HEK293 (cell line): ENCODE measurements around the gene MINDY2.

Experiments used
- CTCF ChIA-PET: fragments of 350-600 bp; formaldehyde crosslinking; extraction: SDS; loops from one replicate; lab custom pipeline; 2021; ENCODE audit warnings: antibody characterized with exemption; lab: Yijun Ruan, JAX
- POLR2A ChIA-PET: fragments of 300-600 bp; formaldehyde crosslinking; extraction: SDS; loops from one replicate; lab custom pipeline; 2020; ENCODE audit warnings: antibody characterized with exemption, inconsistent platforms; lab: Yijun Ruan, JAX
- H3K27ac ChIP-seq: fragments of 200-500 bp; sonication (Bioruptor generic); 2 replicates; pipeline ENCODE4 v1.5.1; 2014; ENCODE audit warnings: low read depth, low read length, control low read depth, inconsistent platforms; ENCODE audit errors: extremely low read depth
- H3K36me3 ChIP-seq, 2 experiments: fragments of 200-500 bp in 1 of 2; sonication (Bioruptor generic) in 1 of 2; 1 replicate in 1 of 2; 2 replicates in 1 of 2; pipeline ENCODE4 v1.5.1; 2014 to 2017; ENCODE audit warnings: inconsistent platforms in 2 of 2, low read length in 2 of 2; ENCODE audit not compliant: control insufficient read depth in 2 of 2, insufficient read depth in 1 of 2
- H3K4me1 ChIP-seq: fragments of 200-500 bp; sonication (Bioruptor generic); 2 replicates; pipeline ENCODE4 v1.5.1; 2014; ENCODE audit warnings: mild to moderate bottlenecking, low read length, inconsistent platforms; ENCODE audit not compliant: control insufficient read depth, insufficient read depth
- H3K4me3 ChIP-seq: 2 replicates; pipeline ENCODE4 v1.5.1; 2011; ENCODE audit warnings: low read depth, mild to moderate bottlenecking, control low read depth, low read length, moderate library complexity
- H3K9me3 ChIP-seq: fragments of 200-500 bp; sonication (Bioruptor generic); 2 replicates; pipeline ENCODE4 v1.5.1; 2014; ENCODE audit warnings: low read depth, low read length, inconsistent platforms; ENCODE audit not compliant: control insufficient read depth, insufficient read depth
- EGR2 ChIP-seq: fragments of 450-650 bp; formaldehyde crosslinking; IDR thresholded peaks from 2 replicates; pipeline ENCODE4 v1.5.1; 2016; ENCODE audit warnings: low read depth, missing biosample characterization, missing genetic modification characterization
- GLIS2 ChIP-seq: fragments of 450-650 bp; formaldehyde crosslinking; IDR thresholded peaks from 2 replicates; pipeline ENCODE4 v1.5.1; 2016; ENCODE audit warnings: missing biosample characterization, missing genetic modification characterization
- IKZF3 ChIP-seq: fragments of 450-650 bp; IDR thresholded peaks from 2 replicates; pipeline ENCODE4 v1.5.0; 2018; ENCODE audit warnings: missing biosample characterization, mild to moderate bottlenecking, missing genetic modification characterization, moderate library complexity
- KLF17 ChIP-seq: fragments of 450-650 bp; formaldehyde crosslinking; IDR thresholded peaks from 2 replicates; pipeline ENCODE4 v1.5.1; 2016; ENCODE audit warnings: missing biosample characterization, missing genetic modification characterization
- ZNF10 ChIP-seq: fragments of 450-650 bp; formaldehyde crosslinking; IDR thresholded peaks from 2 replicates; pipeline ENCODE4 v1.5.1; 2017; ENCODE audit warnings: missing biosample characterization, missing genetic modification characterization
- ZNF148 ChIP-seq: fragments of 450-650 bp; formaldehyde crosslinking; IDR thresholded peaks from 2 replicates; pipeline ENCODE4 v1.5.0; 2017; ENCODE audit warnings: missing biosample characterization, missing genetic modification characterization, borderline replicate concordance
- ZNF155 ChIP-seq: fragments of 450-650 bp; formaldehyde crosslinking; IDR thresholded peaks from 2 replicates; pipeline ENCODE4 v1.5.1; 2016; ENCODE audit warnings: missing biosample characterization, missing genetic modification characterization
- ZNF19 ChIP-seq: fragments of 450-650 bp; formaldehyde crosslinking; IDR thresholded peaks from 2 replicates; pipeline ENCODE4; 2016; ENCODE audit warnings: missing biosample characterization, missing genetic modification characterization, low read depth
- ZNF202 ChIP-seq: fragments of 450-650 bp; formaldehyde crosslinking; IDR thresholded peaks from 2 replicates; pipeline ENCODE4 v1.5.1; 2016; ENCODE audit warnings: missing biosample characterization, missing genetic modification characterization, borderline replicate concordance
- ZNF211 ChIP-seq: fragments of 450-650 bp; formaldehyde crosslinking; IDR thresholded peaks from 2 replicates; pipeline ENCODE4 v1.5.1; 2016; ENCODE audit warnings: low read depth, missing biosample characterization, missing genetic modification characterization
- ZNF223 ChIP-seq: fragments of 450-650 bp; formaldehyde crosslinking; IDR thresholded peaks from 2 replicates; pipeline ENCODE4 v1.5.1; 2016; ENCODE audit warnings: missing biosample characterization, missing genetic modification characterization
- ZNF449 ChIP-seq: fragments of 450-650 bp; formaldehyde crosslinking; IDR thresholded peaks from 2 replicates; pipeline ENCODE4 v1.5.1; 2017; ENCODE audit warnings: missing biosample characterization, mild to moderate bottlenecking, missing genetic modification characterization, moderate library complexity
- ZNF560 ChIP-seq: fragments of 450-650 bp; formaldehyde crosslinking; IDR thresholded peaks from 2 replicates; pipeline ENCODE4 v1.5.1; 2017; ENCODE audit warnings: missing biosample characterization, missing genetic modification characterization, borderline replicate concordance
- ZNF692 ChIP-seq: fragments of 450-650 bp; formaldehyde crosslinking; IDR thresholded peaks from 2 replicates; pipeline ENCODE4 v1.5.1; 2016; ENCODE audit warnings: missing biosample characterization, missing genetic modification characterization
- TF ChIP-seq, protein P1 (sequence below): fragments of 450-650 bp; formaldehyde crosslinking; IDR thresholded peaks from 2 replicates; pipeline ENCODE4 v1.5.1; 2017; ENCODE audit warnings: missing biosample characterization, missing genetic modification characterization
- TF ChIP-seq, protein P2 (sequence below): fragments of 450-650 bp; formaldehyde crosslinking; IDR thresholded peaks from 2 replicates; pipeline ENCODE4; 2016; ENCODE audit warnings: missing biosample characterization, missing genetic modification characterization

MINDY2 gene

GRCh38 chr15:58736018-58736643, 35.0 kb upstream of the MINDY2 start:
- ChIA-PET POLR2A (interaction anchor here (1.0 kb wide), 1 partner anchor 35 kb away, joined by 4 read pairs; the partner anchor contains the start of gene MINDY2), CTCF (interaction anchor here (0.5 kb wide), 1 partner anchor 23 kb away, joined by 4 read pairs; no protein-coding TSS in a partner anchor)
- Histone ChIP-seq H3K4me1 (peaks cover 7% of the 10 kb centered on the region; the same call in 1 of the 2 replicates), H3K9me3 (no peaks in the 10 kb centered on the region), H3K36me3 (no peaks in the 10 kb centered on the region), H3K27ac (no peak overlapping the region), H3K4me3 (no peak overlapping the region)
- no peak for TF ChIP-seq ZNF223 (tag by site-specific recombination)
- no peak for TF ChIP-seq KLF17
- no peak for TF ChIP-seq IKZF3 (tag by site-specific recombination)
- no peak for TF ChIP-seq ZNF148
- no peak for TF ChIP-seq ZNF202 (tag by site-specific recombination)
- TF ChIP-seq ZNF155 (tag by site-specific recombination) = no peak

- H3K4me1 ChIP-seq = peaks cover 7% of the 10 kb centered on the region; the same call in 1 of the 2 replicates
- no peaks in the 10 kb centered on the region for H3K9me3 ChIP-seq
- CTCF ChIA-PET = no interaction called here
- POLR2A ChIA-PET = interaction anchor here (1.0 kb wide), 1 partner anchor 34 kb away, joined by 4 read pairs; the partner anchor contains the start of gene MINDY2
- TF ChIP-seq ZNF211 (no peak), ZNF10 (tag by site-specific recombination) (peak; percentile 86)
- H3K4me3 ChIP-seq = no peak overlapping the region
- H3K27ac ChIP-seq = no peak overlapping the region
- H3K36me3 ChIP-seq = no peaks in the 10 kb centered on the region
Measured at GRCh38 chr15:58737298-58737697, 33.8 kb upstream of the MINDY2 start.

- ChIA-PET CTCF (no interaction called here), POLR2A (interaction anchor here (0.6 kb wide), 1 partner anchor 16 kb away, joined by 4 read pairs; no protein-coding TSS in a partner anchor)
- Histone ChIP-seq H3K36me3 (no peaks in the 10 kb centered on the region), H3K9me3 (no peaks in the 10 kb centered on the region), H3K27ac (no peak overlapping the region), H3K4me1 (peaks cover 12% of the 10 kb centered on the region), H3K4me3 (no peak overlapping the region)
- TF ChIP-seq ZNF560 (tag by site-specific recombination) = no peak
- no peak for TF ChIP-seq ZNF449 (tag by site-specific recombination)
- no peak for TF ChIP-seq ZNF19
- TF ChIP-seq, protein P1, sequence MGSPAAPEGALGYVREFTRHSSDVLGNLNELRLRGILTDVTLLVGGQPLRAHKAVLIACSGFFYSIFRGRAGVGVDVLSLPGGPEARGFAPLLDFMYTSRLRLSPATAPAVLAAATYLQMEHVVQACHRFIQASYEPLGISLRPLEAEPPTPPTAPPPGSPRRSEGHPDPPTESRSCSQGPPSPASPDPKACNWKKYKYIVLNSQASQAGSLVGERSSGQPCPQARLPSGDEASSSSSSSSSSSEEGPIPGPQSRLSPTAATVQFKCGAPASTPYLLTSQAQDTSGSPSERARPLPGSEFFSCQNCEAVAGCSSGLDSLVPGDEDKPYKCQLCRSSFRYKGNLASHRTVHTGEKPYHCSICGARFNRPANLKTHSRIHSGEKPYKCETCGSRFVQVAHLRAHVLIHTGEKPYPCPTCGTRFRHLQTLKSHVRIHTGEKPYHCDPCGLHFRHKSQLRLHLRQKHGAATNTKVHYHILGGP = no peak
- TF ChIP-seq EGR2 = no peak
- TF ChIP-seq ZNF692 (tag by site-specific recombination) = no peak
- TF ChIP-seq, protein P2, sequence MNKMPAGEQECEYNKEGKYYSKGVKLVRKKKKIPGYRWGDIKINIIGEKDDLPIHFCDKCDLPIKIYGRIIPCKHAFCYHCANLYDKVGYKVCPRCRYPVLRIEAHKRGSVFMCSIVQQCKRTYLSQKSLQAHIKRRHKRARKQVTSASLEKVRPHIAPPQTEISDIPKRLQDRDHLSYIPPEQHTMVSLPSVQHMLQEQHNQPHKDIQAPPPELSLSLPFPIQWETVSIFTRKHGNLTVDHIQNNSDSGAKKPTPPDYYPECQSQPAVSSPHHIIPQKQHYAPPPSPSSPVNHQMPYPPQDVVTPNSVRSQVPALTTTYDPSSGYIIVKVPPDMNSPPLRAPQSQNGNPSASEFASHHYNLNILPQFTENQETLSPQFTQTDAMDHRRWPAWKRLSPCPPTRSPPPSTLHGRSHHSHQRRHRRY (tag by site-specific recombination) = no peak
- no peak for TF ChIP-seq GLIS2 (tag by site-specific recombination)
Measured at GRCh38 chr15:58738046-58738707, 32.9 kb upstream of the MINDY2 start.
